ENCODE results near the gene GPR173. TPM values are rescaled to one million over a fixed set of nuclear protein-coding genes. Genes with fewer than 3 reads are reported as not detected.

Gene GPR173
- total RNA-seq, 1 donor = under 0.01 TPM

GRCh38 chrX:53044995-53045394 is 3.6 kb upstream of the GPR173 start:
- H3K4me1 ChIP-seq (ENCODE audit: insufficient read depth, low read length) = no peaks in the 10 kb centered on the region
- H3K9me3 ChIP-seq (ENCODE audit: low read depth, low read length) = no peaks in the 10 kb centered on the region
- H3K4me3 ChIP-seq (ENCODE audit: low read length) = no peak overlapping the region
- no peaks in the 10 kb centered on the region for H3K27me3 ChIP-seq (ENCODE audit: insufficient read depth, low read length)

- Histone ChIP-seq H3K9me3 (ENCODE audit: low read depth, low read length) (no peaks in the 10 kb centered on the region), H3K27me3 (ENCODE audit: insufficient read depth, low read length) (no peaks in the 10 kb centered on the region), H3K4me3 (ENCODE audit: low read length) (no peak overlapping the region), H3K4me1 (ENCODE audit: insufficient read depth, low read length) (no peaks in the 10 kb centered on the region)
These were observed 1.4 kb upstream of the GPR173 start for GRCh38 chrX:53047228-53047627.

- H3K9me3 ChIP-seq (ENCODE audit: low read depth, low read length) = no peaks in the 10 kb centered on the region
- no peak overlapping the region for H3K4me3 ChIP-seq (ENCODE audit: low read length)
- no peaks in the 10 kb centered on the region for H3K4me1 ChIP-seq (ENCODE audit: insufficient read depth, low read length)
- H3K27me3 ChIP-seq (ENCODE audit: insufficient read depth, low read length) = no peaks in the 10 kb centered on the region
These were observed 533 bp downstream of the GPR173 start for GRCh38 chrX:53049127-53049517.

- H3K9me3 ChIP-seq (ENCODE audit: low read depth, low read length) = no peaks in the 10 kb centered on the region
- no peak overlapping the region for H3K4me3 ChIP-seq (ENCODE audit: low read length)
- H3K27me3 ChIP-seq (ENCODE audit: insufficient read depth, low read length) = no peaks in the 10 kb centered on the region
- no peaks in the 10 kb centered on the region for H3K4me1 ChIP-seq (ENCODE audit: insufficient read depth, low read length)
These were observed 2.3 kb downstream of the GPR173 start for GRCh38 chrX:53050841-53051240.

GRCh38 chrX:53055244-53055849 is 6.8 kb downstream of the GPR173 start:
- Histone ChIP-seq H3K4me1 (ENCODE audit: insufficient read depth, low read length) (no peaks in the 10 kb centered on the region), H3K9me3 (ENCODE audit: low read depth, low read length) (no peaks in the 10 kb centered on the region), H3K27me3 (ENCODE audit: insufficient read depth, low read length) (no peaks in the 10 kb centered on the region), H3K4me3 (ENCODE audit: low read length) (no peak overlapping the region)

GRCh38 chrX:53056292-53056691 is 7.7 kb downstream of the GPR173 start:
- H3K4me3 ChIP-seq (ENCODE audit: low read length) = no peak overlapping the region
- H3K27me3 ChIP-seq (ENCODE audit: insufficient read depth, low read length) = no peaks in the 10 kb centered on the region

GRCh38 chrX:53065104-53065503 is 16.5 kb downstream of the GPR173 start:
- peaks cover 6% of the 10 kb centered on the region for H3K4me1 ChIP-seq (ENCODE audit: insufficient read depth, low read length)
- H3K27me3 ChIP-seq (ENCODE audit: insufficient read depth, low read length) = no peaks in the 10 kb centered on the region
- no peaks in the 10 kb centered on the region for H3K9me3 ChIP-seq (ENCODE audit: low read depth, low read length)
- H3K4me3 ChIP-seq (ENCODE audit: low read length) = no peak overlapping the region

More at GRCh38 chrX:53056292-53056691, 7.7 kb downstream of the GPR173 start:
- H3K4me1 ChIP-seq (ENCODE audit: insufficient read depth, low read length) = no peaks in the 10 kb centered on the region
- H3K9me3 ChIP-seq (ENCODE audit: low read depth, low read length) = no peaks in the 10 kb centered on the region

- Histone ChIP-seq H3K9me3 (ENCODE audit: low read depth, low read length) (no peaks in the 10 kb centered on the region), H3K4me3 (ENCODE audit: low read length) (no peak overlapping the region), H3K4me1 (ENCODE audit: insufficient read depth, low read length) (peaks cover 14% of the 10 kb centered on the region), H3K27me3 (ENCODE audit: insufficient read depth, low read length) (no peaks in the 10 kb centered on the region)
These were observed 22.5 kb downstream of the GPR173 start for GRCh38 chrX:53071064-53071463.

- no peaks in the 10 kb centered on the region for H3K9me3 ChIP-seq (ENCODE audit: low read depth, low read length)
- H3K4me3 ChIP-seq (ENCODE audit: low read length) = peak overlapping the region; percentile 35
- H3K4me1 ChIP-seq (ENCODE audit: insufficient read depth, low read length) = peaks cover 14% of the 10 kb centered on the region
- no peaks in the 10 kb centered on the region for H3K27me3 ChIP-seq (ENCODE audit: insufficient read depth, low read length)
These were observed 23.2 kb downstream of the GPR173 start for GRCh38 chrX:53071604-53072417.

GRCh38 chrX:53072418-53073114 is 24.0 kb downstream of the GPR173 start:
- Histone ChIP-seq H3K4me3 (ENCODE audit: low read length) (peak overlapping the region; percentile 35), H3K4me1 (ENCODE audit: insufficient read depth, low read length) (peaks cover 14% of the 10 kb centered on the region), H3K9me3 (ENCODE audit: low read depth, low read length) (no peaks in the 10 kb centered on the region), H3K27me3 (ENCODE audit: insufficient read depth, low read length) (no peaks in the 10 kb centered on the region)

GRCh38 chrX:53073115-53073586 is 24.6 kb downstream of the GPR173 start:
- Histone ChIP-seq H3K4me3 (ENCODE audit: low read length) (no peak overlapping the region), H3K4me1 (ENCODE audit: insufficient read depth, low read length) (peaks cover 14% of the 10 kb centered on the region), H3K27me3 (ENCODE audit: insufficient read depth, low read length) (no peaks in the 10 kb centered on the region), H3K9me3 (ENCODE audit: low read depth, low read length) (no peaks in the 10 kb centered on the region)

GRCh38 chrX:53075011-53075410 is 26.4 kb downstream of the GPR173 start:
- Histone ChIP-seq H3K4me3 (ENCODE audit: low read length) (no peak overlapping the region), H3K27me3 (ENCODE audit: insufficient read depth, low read length) (no peaks in the 10 kb centered on the region)

GRCh38 chrX:53076671-53077070 is 28.1 kb downstream of the GPR173 start:
- Histone ChIP-seq H3K9me3 (ENCODE audit: low read depth, low read length) (no peaks in the 10 kb centered on the region), H3K27me3 (ENCODE audit: insufficient read depth, low read length) (no peaks in the 10 kb centered on the region), H3K4me3 (ENCODE audit: low read length) (no peak overlapping the region), H3K4me1 (ENCODE audit: insufficient read depth, low read length) (peaks cover 12% of the 10 kb centered on the region)

More at GRCh38 chrX:53075011-53075410, 26.4 kb downstream of the GPR173 start:
- Histone ChIP-seq H3K4me1 (ENCODE audit: insufficient read depth, low read length) (peaks cover 14% of the 10 kb centered on the region), H3K9me3 (ENCODE audit: low read depth, low read length) (no peaks in the 10 kb centered on the region)

- H3K4me1 ChIP-seq (ENCODE audit: insufficient read depth, low read length) = peaks cover 4% of the 10 kb centered on the region
- no peak overlapping the region for H3K4me3 ChIP-seq (ENCODE audit: low read length)
- no peaks in the 10 kb centered on the region for H3K9me3 ChIP-seq (ENCODE audit: low read depth, low read length)
- no peaks in the 10 kb centered on the region for H3K27me3 ChIP-seq (ENCODE audit: insufficient read depth, low read length)
These were observed 28.9 kb downstream of the GPR173 start for GRCh38 chrX:53077207-53078197.
